ENCODE measurements around the gene PPP3CA. TPM values are rescaled to one million over a fixed set of nuclear protein-coding genes. Genes with fewer than 3 reads are reported as not detected.
A peak's percentile ranks its signal among the peaks of the same experiment; 100 is the strongest.

Gene PPP3CA
- total RNA-seq, 1 experiment from 2014 or later: 40.2 TPM

GRCh38 chr4:101264993-101265815 is 82.1 kb downstream of the PPP3CA start:
- H3K27ac ChIP-seq: peak overlapping the region; percentile 24; the same call in 1 of the 2 replicates
- no peaks in the 10 kb centered on the region for H3K36me3 ChIP-seq (ENCODE audit: low read depth)
- peaks cover 14% of the 10 kb centered on the region; the same call in 1 of the 2 replicates for H3K79me2 ChIP-seq (ENCODE audit: low read depth)
- CTCF ChIA-PET: no interaction called here
- no peak overlapping the region for H2AFZ ChIP-seq
- no peak overlapping the region for H3K4me2 ChIP-seq
- H3F3A ChIP-seq (ENCODE audit: insufficient read depth, low read depth): no peaks in the 10 kb centered on the region; the same call in 1 of the 2 replicates
- DNase-seq: no peak
- peaks cover 15% of the 10 kb centered on the region; the same call in 1 of the 2 replicates for H3K4me1 ChIP-seq (replicated peaks; ENCODE audit: insufficient read depth)
- BruUV-seq (replicated peaks): no TSS peak
- no peaks in the 10 kb centered on the region for H3K9me3 ChIP-seq (ENCODE audit: insufficient read depth, low read depth)
- peaks cover 3% of the 10 kb centered on the region; the same call in 1 of the 2 replicates for H4K20me1 ChIP-seq (ENCODE audit: insufficient read depth)
- no peaks in the 10 kb centered on the region for H3K27me3 ChIP-seq (ENCODE audit: insufficient read depth, low read depth)
- POLR2A ChIA-PET (ENCODE audit: unreplicated experiment): no interaction called here
- TF ChIP-seq EZH2 (IDR thresholded peaks at IDR 0.05; ENCODE audit: low read depth) (no peak), CTCF (conservative IDR thresholded peaks at IDR 0.05) (no peak)
- H3K4me3 ChIP-seq: no peak overlapping the region
- intact Hi-C loops (cut with micrococcal nuclease; ENCODE audit: unreplicated experiment): no loop called here
- H3K9me2 ChIP-seq (ENCODE audit: insufficient read depth): no peaks in the 10 kb centered on the region

- H3K27me3 ChIP-seq (ENCODE audit: insufficient read depth, low read depth): no peaks in the 10 kb centered on the region
- no peak for DNase-seq
- no peak overlapping the region for H2AFZ ChIP-seq
- no peak for TF ChIP-seq EZH2 (IDR thresholded peaks at IDR 0.05; ENCODE audit: low read depth)
- TF ChIP-seq CTCF (conservative IDR thresholded peaks at IDR 0.05): no peak
- H3K4me1 ChIP-seq (replicated peaks; ENCODE audit: insufficient read depth): peaks cover 15% of the 10 kb centered on the region; the same call in 1 of the 2 replicates
- H4K20me1 ChIP-seq (ENCODE audit: insufficient read depth): peaks cover 3% of the 10 kb centered on the region; the same call in 1 of the 2 replicates
- CTCF ChIA-PET: no interaction called here
- intact Hi-C loops (cut with micrococcal nuclease; ENCODE audit: unreplicated experiment): no loop called here
- no peaks in the 10 kb centered on the region for H3K9me2 ChIP-seq (ENCODE audit: insufficient read depth)
- H3K36me3 ChIP-seq (ENCODE audit: low read depth): no peaks in the 10 kb centered on the region
- BruUV-seq (replicated peaks): no TSS peak
- no peak overlapping the region for H3K27ac ChIP-seq
- H3K4me2 ChIP-seq: no peak overlapping the region
- no peaks in the 10 kb centered on the region; the same call in 1 of the 2 replicates for H3F3A ChIP-seq (ENCODE audit: insufficient read depth, low read depth)
- peaks cover 14% of the 10 kb centered on the region; the same call in 1 of the 2 replicates for H3K79me2 ChIP-seq (ENCODE audit: low read depth)
- POLR2A ChIA-PET (ENCODE audit: unreplicated experiment): no interaction called here
- no peak overlapping the region for H3K4me3 ChIP-seq
- H3K9me3 ChIP-seq (ENCODE audit: insufficient read depth, low read depth): no peaks in the 10 kb centered on the region
Observed at GRCh38 chr4:101264512-101264911, 82.8 kb downstream of the PPP3CA start.

GRCh38 chr4:101262683-101263082 is 84.6 kb downstream of the PPP3CA start:
- Histone ChIP-seq H3K27ac (no peak overlapping the region), H3K4me3 (no peak overlapping the region), H4K20me1 (ENCODE audit: insufficient read depth) (peaks cover 3% of the 10 kb centered on the region; the same call in 1 of the 2 replicates), H3K4me1 (replicated peaks; ENCODE audit: insufficient read depth) (peaks cover 15% of the 10 kb centered on the region; the same call in 1 of the 2 replicates), H2AFZ (no peak overlapping the region), H3K9me3 (ENCODE audit: insufficient read depth, low read depth) (no peaks in the 10 kb centered on the region), H3F3A (ENCODE audit: insufficient read depth, low read depth) (no peaks in the 10 kb centered on the region; the same call in 1 of the 2 replicates), H3K79me2 (ENCODE audit: low read depth) (peaks cover 10% of the 10 kb centered on the region; the same call in 1 of the 2 replicates), H3K9me2 (ENCODE audit: insufficient read depth) (no peaks in the 10 kb centered on the region), H3K27me3 (ENCODE audit: insufficient read depth, low read depth) (no peaks in the 10 kb centered on the region), H3K36me3 (ENCODE audit: low read depth) (no peaks in the 10 kb centered on the region), H3K4me2 (no peak overlapping the region)
- DNase-seq: no peak
- no TSS peak for BruUV-seq (replicated peaks)
- ChIA-PET CTCF (no interaction called here), POLR2A (ENCODE audit: unreplicated experiment) (no interaction called here)
- no peak for TF ChIP-seq EZH2 (IDR thresholded peaks at IDR 0.05; ENCODE audit: low read depth)
- intact Hi-C loops (cut with micrococcal nuclease; ENCODE audit: unreplicated experiment): no loop called here
